GM19193 (cell line): ENCODE results near the gene GATA5.

Experiments used
- POLR2A ChIP-seq: IDR thresholded peaks from 4 replicates; pipeline ENCODE4 v1.6.1; 2011; ENCODE audit not compliant: insufficient read depth, insufficient read length; ENCODE audit errors: extremely low read depth

Gene GATA5, protein sequence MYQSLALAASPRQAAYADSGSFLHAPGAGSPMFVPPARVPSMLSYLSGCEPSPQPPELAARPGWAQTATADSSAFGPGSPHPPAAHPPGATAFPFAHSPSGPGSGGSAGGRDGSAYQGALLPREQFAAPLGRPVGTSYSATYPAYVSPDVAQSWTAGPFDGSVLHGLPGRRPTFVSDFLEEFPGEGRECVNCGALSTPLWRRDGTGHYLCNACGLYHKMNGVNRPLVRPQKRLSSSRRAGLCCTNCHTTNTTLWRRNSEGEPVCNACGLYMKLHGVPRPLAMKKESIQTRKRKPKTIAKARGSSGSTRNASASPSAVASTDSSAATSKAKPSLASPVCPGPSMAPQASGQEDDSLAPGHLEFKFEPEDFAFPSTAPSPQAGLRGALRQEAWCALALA

DNA sequence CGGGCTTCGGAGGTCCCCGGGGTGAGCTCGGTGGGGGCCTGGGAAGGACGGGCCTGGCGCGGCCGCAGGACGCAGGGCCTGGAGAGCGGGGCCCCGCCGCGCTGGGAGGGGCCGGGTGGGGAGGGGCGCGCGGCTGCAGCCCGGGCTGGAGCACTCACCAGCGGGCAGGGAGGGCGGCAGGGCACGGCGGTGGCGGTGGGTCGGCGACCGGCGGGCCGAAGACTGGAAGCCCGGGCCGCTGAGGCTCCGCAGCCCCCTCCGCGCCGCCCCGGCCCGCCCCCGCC, at the start of gene GATA5:
Gene GATA5 (minus strand): TSS at position 224 of the 284 bp plus-strand sequence. CDS start 474 bp downstream, outside the sequence.
- no peak for TF ChIP-seq POLR2A

DNA sequence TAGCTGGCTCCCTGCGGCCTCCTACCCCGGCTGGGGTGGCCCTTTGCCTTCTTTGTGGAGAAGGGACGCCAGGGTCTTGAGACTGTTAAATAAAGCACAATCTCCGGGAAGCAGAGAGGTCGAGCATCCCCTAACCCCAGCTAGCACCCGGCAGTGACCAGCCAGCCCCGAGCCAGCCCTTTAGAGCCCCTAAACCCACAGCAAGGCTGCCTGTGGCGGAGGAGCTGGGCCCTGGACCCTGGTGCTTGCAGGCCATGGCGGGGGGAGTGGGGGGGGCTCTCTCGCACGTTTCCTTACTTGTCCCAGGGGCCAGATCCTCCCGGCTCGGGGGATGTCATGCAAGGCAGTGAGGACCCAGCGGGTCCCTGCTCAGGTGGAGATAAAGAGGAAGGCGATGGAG, 49.2 kb upstream of the GATA5 start:
- TF ChIP-seq POLR2A, result no peak

DNA sequence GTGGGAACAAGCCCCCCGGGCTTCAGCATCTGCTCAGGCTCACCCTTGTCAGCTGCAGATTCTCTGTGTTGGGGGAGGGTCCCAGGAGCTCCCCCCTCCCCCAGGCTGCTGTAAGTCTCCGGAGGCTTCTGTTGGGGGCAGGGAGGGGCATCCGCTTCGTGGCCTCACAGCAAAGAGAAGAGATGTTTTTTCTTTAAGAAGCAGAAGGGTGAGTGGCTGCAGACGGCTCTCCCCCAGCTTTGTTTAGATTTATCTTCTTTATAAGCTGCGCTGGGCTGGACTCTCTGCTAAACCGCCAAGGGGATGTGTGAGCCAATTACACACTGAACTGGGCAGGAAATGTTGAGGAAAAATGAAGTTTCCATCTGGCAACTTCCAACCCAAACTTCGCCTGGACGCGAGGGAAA, 48.7 kb upstream of the GATA5 start:
- no peak for TF ChIP-seq POLR2A

DNA sequence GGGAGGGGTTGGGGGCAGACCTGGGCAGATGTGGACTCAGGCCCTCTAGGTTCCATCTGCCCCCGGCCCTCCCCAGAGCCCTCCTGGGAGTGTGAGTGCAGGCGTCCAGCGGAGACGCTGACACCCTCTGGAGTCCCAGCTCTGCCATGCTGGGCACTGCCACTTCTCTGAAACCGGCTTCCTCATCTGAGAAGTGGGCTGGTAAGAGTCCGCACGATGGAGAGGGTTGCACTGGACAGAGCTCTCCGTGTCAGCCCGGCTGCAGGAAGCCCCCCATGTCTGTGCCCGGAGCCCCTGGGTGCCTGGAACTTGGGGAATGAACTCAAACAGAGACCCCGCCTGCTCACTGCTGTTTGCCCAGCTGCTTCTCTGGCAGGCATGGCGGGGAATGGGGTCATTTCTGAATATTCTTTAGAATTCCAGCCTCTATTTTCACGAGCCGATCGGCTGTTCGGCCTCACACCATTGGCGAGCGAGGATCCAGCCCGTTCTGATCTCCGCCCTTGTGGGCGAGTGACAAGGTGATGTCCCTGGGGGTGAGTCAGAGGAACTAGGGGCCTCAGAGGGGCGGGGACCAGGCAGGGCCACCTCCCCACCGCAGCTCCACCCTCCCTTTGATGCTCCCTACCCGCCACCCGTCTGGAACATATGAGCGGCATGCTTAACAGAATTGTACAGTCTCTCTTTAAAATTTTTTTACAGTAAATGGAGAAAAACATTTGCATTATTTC, 47.8 kb upstream of the GATA5 start:
- no peak for TF ChIP-seq POLR2A

DNA sequence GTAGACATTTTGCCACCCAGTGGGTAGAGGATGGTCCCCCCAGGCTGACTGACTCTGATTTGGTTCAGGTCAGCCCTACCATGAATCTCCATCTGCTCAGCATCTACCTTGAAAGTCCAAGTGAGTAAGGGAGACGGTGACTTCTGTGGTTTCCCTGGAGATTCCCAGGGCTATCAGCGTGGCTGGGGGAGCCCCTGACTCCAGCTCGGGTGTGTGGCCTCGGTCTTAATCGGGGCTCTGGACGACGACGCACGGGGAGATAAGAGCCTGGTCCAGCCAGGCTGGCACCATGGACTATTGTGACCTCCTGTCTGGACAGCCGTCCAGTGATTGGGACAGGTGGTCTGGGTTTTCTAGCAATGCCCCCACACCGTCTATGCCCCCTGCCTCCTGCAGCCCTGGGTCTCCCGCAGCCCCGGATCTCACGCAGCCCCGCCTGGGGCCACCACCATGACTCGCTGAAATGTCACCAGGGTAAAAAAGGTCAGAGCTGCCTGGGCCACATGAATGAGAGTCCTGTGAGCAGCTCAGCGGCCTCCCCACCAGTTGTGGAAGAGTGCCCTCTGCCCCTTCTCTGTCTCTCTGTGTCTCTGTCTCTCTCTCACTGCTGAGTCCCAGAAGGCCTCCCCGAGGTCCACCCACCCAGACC, 47.1 kb upstream of the GATA5 start:
- TF ChIP-seq POLR2A, result no peak

DNA sequence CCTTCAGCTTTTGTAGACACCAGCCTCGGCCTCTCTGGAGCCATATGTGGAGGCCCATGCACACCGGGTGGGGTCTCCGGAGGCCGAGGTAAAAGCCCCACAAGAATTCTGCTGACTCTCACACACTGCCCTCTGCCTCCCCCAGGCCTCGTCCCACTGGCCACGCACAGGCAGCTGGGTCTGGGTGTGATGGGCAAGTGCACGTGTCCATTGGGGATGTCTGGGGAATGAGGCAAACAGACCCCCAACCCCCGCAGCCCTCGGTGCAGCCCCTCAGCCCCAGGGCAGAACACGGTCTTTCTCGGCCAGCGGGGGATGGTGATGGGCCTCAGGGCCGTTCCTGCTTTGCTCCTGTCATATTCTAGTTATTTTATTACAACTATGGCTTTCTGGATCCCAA, 44.0 kb upstream of the GATA5 start:
- TF ChIP-seq POLR2A, result no peak

DNA sequence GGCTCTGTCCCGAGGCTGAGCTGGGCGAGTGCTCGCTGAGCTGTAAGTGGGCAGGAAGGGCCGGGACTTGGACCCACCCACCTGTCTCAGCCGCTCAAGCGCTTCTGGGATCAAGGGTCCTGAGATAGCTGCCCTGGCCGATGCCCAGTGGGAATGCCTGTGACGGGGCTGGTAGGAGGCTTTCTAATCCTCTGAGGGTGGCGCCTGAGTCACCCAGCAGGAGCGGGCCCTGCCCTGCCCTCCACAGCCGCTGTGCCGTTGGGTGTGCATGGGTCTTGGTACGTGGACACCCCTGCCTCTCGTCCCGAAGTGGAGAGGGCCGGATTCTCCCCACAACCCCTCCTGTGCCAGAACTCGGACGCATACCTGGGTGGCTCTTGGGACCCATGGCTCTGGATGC, 43.1 kb upstream of the GATA5 start:
- no peak for TF ChIP-seq POLR2A

DNA sequence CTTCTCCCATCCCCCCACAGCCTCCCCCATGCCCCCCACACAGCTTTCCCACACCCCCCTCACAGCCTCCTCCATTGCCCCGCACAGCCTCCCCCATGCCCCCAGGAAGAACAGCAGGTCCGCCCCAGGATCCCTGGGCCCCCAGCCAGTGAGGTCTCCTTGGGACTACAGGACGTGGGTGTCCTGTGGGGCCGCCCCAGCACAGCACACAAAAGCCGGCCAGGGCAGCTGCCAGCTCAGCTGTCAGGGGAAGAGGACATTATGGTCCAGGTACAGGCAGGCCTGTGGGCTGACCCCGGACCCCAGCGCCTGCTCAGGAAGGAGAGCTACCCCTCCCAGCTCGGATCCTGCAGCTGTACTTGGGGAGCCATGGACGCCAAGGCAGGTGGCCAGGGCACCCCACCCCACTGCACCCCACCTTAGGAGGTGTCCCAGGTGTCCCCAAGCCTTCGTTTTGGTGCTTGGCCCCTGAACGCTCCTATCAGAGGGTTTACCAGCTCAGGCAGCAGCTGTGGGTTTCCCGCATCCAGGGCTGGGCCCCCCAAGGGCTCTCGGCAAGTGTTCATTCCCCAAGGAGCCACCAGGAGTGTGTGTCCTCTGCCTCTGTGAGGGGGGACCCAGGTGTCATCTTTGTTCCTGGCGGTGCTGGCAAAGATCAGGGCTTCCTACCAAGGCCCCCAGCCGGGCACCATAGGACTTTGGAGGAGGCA, 42.3 kb upstream of the GATA5 start:
- TF ChIP-seq POLR2A, result no peak

DNA sequence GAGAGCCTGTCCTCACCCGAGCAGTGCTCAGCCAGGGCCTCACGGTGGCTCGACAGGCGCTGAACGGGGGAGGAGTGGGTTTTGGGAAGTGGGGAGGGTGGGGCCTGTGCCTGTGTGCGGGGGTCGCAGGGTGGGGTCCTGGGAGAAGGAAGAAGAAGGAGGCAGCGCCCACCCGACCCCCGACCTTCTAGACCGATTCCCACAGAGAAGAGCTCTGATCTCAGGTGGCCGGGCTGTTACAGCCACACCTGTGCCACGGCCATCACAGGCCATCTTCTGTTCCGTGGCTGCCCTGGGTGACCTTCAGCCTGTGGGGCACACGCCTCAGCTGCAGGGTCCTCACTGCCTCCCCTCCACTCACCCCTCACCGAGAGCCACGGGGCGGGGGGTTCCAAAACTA, 41.4 kb upstream of the GATA5 start:
- no peak for TF ChIP-seq POLR2A

DNA sequence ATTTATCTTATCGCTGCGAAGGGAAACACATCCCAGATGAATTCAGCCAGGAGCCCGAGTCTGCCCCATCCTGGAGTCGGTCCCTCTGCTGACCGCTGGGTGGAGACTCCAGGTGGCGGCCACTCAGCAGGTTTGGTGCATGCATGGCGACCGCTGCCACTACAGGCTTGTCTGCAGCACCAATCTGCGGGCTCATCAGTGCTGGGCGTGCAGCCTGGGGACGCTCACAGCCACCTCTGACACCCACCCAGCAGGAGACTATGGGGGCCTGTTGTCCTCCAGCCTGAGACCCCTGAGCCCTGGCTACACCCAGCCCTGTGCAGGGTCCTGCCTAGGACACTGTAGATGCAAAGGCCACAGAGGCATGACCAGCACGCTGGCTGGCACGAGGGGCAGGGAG, 40.5 kb upstream of the GATA5 start:
- TF ChIP-seq POLR2A, result no peak

DNA sequence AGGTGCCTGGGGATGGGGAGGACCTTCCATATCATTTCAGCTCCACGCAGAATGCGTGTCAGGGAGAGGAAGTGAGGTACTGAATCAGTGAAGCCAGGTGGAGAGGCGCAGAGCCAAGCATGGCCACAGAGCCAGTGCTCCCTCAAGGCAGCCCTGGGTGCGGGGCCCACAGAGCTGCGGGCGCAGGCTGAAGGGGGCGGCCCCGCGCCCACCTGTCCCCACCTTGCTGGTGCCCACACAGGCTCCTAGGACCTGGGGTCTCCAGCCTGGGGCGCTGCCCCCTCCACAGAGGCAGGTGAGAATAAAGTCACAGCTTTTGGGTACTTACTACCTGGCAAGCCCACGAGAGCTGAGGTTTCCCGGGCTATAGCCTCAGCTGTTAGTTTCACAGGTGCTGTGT, 40.0 kb upstream of the GATA5 start:
- no peak for TF ChIP-seq POLR2A

DNA sequence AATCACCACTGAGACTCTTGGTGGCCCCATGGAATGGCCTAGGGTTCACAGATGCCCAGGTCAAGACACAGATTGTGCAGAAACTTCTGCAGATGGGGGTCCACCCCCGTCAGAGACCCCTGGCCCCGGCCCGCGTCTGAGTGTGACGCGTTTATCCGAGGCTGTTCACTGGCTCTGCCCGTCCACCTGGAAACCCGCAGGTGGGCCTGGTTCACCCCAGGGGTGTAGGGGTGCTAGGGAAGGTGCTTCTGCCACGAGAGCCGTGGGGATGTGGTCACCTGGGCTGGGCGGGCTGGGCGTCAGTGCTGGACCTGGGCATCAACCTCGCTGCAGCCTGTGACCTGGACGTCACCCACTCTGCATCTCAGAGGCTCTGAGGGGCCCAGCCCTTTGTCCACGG, 39.5 kb upstream of the GATA5 start:
- no peak for TF ChIP-seq POLR2A

DNA sequence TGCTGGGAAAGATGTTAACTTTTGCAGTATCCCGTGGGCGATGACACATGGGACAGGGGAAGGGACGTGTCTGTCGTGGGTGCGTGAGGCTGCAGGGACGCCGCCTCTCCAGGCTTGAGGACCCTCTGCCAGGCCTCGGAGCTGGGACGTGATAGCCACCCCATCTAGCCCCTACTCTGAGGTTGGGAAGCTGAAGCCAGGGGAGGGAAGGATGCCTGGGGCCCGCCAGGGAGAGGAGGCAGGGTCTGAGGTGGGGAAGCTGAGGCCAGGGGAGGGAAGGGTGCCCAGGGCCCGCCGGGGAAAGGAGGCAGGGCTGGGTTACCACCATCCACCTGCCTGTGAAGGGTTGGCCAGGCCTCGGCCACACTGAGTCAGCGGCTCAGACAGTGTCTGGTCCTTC, 38.2 kb upstream of the GATA5 start:
- no peak for TF ChIP-seq POLR2A

DNA sequence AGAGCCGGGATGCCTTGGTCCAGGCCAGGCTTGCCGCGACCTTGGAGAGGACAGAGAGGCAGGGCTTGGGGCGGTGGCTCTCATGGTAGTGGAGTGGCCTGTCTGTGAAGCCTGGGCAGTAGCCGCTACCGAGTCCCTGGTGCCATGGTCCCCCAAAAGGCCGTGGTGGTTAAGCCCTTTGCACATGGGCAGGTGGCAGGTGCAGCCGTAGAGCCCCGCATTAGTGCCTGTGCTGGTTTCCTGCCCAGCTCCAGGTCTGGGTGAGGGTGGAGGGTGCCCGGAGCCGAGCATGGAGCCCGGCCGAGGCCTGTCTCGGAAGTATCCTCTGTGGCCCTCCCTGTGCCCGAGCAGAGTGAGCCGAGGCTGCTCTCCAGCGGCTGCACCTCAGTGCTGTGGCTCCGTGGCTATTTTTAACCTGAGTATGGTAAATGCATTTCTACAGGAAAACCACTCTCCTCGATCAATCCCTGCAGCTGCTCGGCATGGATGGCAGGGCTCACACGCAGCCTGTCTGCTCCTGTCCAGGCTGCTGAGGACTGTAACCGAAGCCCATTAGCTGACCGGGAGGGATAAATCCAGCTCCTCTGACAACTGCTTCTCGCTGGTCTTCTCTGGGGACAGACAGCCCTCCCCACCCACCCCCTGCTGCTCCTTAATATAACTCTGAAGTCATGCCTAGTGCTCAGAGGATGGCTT, 36.3 kb upstream of the GATA5 start:
- no peak for TF ChIP-seq POLR2A
